Measurements from ENCODE around the gene ARHGAP18.

- TF ChIP-seq EZH2phosphoT487 (IDR thresholded peaks at IDR 0.05; ENCODE audit: borderline replicate concordance, low read length) (no peak), CTCF (IDR thresholded peaks at IDR 0.05; ENCODE audit: low read depth, low read length, poor library complexity, severe bottlenecking) (no peak)
These were observed 40.4 kb upstream of the ARHGAP18 start for GRCh38 chr6:129750360-129750759.
